Activated naive CD8-positive, alpha-beta T cell (primary cell): Measurements from ENCODE around the gene HNF4A.
"Not testable (repeated sequence)": the region's sequence is repeated elsewhere in the genome, so short reads cannot be mapped to it uniquely, and the experiment has no call there.

Source experiments
- H3K27ac Mint-ChIP-seq: one replicate; pipeline ENCODE4 v1.8.0; 2021; ENCODE audit warnings: mixed read lengths
- H3K27me3 Mint-ChIP-seq: one replicate; pipeline ENCODE4 v1.8.0; 2021; ENCODE audit warnings: mixed read lengths
- H3K36me3 Mint-ChIP-seq: one replicate; pipeline ENCODE4 v1.8.0; 2021; ENCODE audit warnings: mixed read lengths
- H3K4me1 Mint-ChIP-seq: one replicate; pipeline ENCODE4 v1.8.0; 2021; ENCODE audit warnings: low read depth, mixed read lengths
- H3K4me3 Mint-ChIP-seq: one replicate; pipeline ENCODE4 v1.8.0; 2021; ENCODE audit warnings: mild to moderate bottlenecking, mixed read lengths
- H3K9me3 Mint-ChIP-seq: one replicate; pipeline ENCODE4 v1.8.0; 2021; ENCODE audit warnings: low read depth, mixed read lengths

The HNF4A gene

DNA sequence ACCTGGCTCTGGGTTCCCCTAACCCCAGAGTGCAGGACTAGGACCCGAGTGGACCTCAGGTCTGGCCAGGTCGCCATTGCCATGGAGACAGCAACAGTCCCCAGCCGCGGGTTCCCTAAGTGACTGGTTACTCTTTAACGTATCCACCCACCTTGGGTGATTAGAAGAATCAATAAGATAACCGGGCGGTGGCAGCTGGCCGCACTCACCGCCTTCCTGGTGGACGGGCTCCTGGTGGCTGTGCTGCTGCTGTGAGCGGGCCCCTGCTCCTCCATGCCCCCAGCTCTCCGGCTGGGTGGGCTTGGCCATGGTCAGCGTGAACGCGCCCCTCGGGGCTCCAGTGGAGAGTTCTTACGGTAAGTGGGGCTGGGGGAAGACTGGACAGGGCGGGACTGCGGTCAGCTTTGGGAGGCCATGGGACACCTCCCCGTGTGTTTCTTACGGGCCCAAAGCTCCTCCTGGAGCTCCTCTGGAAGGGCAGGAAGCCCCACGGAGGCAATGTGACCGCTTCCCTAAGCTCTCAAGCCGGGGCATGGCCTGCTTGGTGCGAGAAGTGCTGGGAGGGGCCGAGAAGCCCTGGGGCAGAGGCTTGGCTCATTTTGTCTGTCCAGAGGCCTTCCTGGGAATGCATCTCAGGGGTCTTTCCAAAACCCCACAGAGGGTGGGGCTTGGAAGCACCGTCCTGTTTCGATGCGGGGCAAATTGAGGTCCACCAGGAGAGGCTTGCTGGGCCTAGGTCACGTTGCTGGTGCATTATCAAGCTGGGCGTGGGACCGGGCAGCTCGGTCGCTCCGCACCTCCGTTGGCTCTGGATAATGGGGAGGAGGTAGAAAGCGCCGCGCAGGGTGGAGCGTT is at the start of gene HNF4A:
TSS of gene HNF4A (plus strand) at position 202 of the 855 bp plus-strand sequence. CDS start at position 308, 106 bp downstream.
- Mint-ChIP-seq H3K27ac (no peak within 1 kb of the TSS), H3K27me3 (peaks cover 1% of the 10 kb centered on the region), H3K9me3 (no peaks in the 10 kb centered on the region), H3K4me3 (no peak within 1 kb of the TSS), H3K4me1 (peaks cover 5% of the 10 kb centered on the region), H3K36me3 (no peaks in the 10 kb centered on the region)

DNA sequence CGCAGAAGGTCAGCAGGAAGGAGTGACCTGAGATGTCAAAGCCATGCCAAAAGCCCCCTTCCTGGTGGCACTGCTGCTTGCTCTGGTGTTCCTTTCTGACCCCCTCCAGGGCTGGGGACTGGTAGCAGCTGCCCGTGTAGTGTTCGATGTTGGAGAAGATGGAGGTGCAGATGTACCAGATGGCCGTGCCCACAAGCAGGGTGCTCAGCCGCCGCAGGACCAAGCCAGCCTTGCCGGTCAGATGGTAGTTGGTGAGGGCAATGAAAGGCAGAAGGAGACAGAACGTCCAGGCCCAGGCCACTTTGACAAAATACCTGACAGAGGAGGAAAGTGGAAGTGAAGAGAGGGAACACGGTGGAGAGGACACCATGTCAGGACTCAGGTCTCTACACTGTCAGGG is 48.6 kb upstream of the HNF4A start:
- no peak overlapping the region for H3K4me3 Mint-ChIP-seq
- peaks cover 3% of the 10 kb centered on the region for H3K36me3 Mint-ChIP-seq
- H3K27me3 Mint-ChIP-seq: no peaks in the 10 kb centered on the region
- peaks cover 28% of the 10 kb centered on the region for H3K4me1 Mint-ChIP-seq
- H3K27ac Mint-ChIP-seq: no peak overlapping the region
- no peaks in the 10 kb centered on the region for H3K9me3 Mint-ChIP-seq

DNA sequence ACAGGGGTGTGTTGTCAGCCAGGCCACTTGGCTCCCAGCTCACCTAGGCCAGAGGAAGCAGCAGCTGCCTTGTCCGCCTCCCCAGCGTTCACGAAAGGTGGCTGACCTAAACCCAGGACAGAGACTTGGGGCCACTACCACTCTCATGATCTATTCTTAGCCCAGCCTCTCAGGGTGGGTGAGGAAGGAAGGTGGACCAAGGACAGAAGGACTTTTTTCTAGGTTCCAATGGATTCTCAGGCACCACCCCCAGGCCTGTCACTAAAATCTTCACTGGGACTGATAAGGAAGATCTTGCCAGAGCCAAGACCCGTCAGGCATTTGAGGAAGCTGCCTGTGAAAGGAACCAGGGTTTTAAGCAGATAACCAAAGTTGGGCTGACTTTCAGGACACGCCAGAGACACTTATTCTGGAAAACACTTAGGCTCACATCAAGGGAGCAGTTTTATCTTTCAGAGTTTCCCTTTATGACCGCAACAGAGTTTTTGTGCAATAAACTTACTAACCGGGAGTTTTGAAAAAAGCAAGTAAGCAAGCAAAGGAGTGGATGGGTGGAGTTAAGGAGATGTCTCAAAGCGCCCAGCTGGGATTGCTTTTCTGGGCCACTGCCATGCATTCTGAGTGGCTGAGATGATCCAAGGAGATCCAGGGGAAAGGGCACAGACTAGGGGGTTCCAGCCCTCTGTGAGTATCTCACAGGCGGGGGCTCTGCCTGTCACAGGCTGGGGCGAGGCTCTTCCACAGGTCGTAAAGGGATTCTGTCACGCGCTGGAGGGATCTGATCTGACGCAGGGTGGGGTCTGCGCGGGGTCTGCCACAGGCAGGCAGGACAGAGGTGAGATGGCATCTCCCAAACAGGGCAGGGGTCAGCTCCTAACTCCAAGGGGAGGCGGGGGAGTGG is 45.5 kb upstream of the HNF4A start:
- H3K9me3 Mint-ChIP-seq: no peaks in the 10 kb centered on the region
- H3K36me3 Mint-ChIP-seq: peaks cover 3% of the 10 kb centered on the region
- H3K27me3 Mint-ChIP-seq: no peaks in the 10 kb centered on the region
- peaks cover 28% of the 10 kb centered on the region for H3K4me1 Mint-ChIP-seq
- peak overlapping the region; percentile 93 for H3K4me3 Mint-ChIP-seq
- H3K27ac Mint-ChIP-seq: peak overlapping the region; percentile 89

DNA sequence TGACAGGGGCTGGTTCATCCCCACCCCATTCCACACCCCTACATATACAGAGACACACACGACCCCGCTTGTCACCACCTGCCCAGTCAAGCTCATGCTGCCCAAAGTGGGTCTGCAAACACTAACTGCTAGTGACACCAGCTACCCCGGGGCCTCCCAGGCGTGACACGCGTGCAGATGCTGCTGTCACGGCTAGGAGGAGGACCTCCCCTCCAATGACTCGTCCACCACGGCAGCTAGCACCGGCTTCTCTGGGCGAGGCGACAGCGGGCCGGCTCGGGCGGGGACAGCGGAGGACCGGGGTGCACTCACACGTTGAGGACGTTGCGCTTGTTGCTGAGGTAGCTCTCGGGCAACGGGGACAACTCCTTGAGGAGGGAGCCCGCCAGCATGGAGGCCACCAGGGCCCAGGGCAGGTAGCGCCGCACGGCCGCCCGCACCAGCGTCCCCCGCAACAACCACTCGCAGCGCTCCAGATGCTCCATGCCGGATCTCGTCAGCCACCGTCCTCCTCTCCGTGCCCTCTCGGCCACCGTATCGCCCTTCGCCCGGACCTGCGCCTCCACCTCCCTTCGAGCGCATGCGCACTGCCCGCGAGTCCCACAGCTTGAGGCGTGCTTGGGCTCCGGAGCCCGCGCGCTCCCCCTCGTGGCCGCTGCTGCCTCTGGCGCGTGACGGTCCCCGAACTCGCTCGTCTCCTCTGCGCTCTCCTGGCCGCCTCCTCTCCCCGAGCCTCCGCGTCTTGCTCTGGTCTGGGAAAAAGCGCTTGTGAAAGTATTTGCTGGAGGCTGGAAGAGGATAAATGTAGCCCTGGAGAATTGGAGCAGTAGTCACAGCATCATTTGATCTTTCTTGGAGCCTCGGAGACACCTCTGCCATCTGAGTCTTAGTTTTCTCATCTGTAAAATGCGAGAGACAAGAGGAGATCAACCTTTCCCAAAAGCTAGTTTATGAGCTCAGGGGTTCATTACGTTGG is 44.5 kb upstream of the HNF4A start, which contains the start of gene FITM2:
TSS of gene FITM2 (minus strand) at position 539 of the 976 bp plus-strand sequence. CDS start at position 485, 54 bp downstream.
- Mint-ChIP-seq H3K36me3 (peaks cover 3% of the 10 kb centered on the region), H3K4me1 (peaks cover 28% of the 10 kb centered on the region), H3K27ac (peak within 1 kb of the TSS; percentile 89), H3K4me3 (peak within 1 kb of the TSS; percentile 93), H3K9me3 (no peaks in the 10 kb centered on the region), H3K27me3 (no peaks in the 10 kb centered on the region)

DNA sequence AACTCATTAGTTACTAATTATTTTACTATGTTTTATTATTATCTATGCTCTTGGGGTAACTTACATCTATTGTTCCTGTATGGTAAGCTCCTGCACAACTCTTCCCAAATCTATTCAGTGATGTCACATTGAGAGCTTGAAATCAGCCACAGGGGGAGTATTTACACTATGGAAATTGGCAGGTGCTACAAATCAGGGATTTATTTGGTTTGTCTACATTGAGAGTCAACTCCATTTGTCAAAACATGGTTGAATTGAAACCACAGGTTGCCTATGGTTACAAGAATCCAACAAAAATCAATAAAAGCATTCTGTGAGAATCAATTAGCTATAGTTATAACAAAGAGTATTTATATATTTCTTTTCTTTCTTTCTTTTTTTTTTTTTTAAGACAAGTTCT is 40.6 kb upstream of the HNF4A start:
- H3K27ac Mint-ChIP-seq: no peak overlapping the region
- H3K36me3 Mint-ChIP-seq: no peaks in the 10 kb centered on the region
- no peaks in the 10 kb centered on the region for H3K9me3 Mint-ChIP-seq
- H3K4me1 Mint-ChIP-seq: peaks cover 13% of the 10 kb centered on the region
- no peak overlapping the region for H3K4me3 Mint-ChIP-seq
- no peaks in the 10 kb centered on the region for H3K27me3 Mint-ChIP-seq

DNA sequence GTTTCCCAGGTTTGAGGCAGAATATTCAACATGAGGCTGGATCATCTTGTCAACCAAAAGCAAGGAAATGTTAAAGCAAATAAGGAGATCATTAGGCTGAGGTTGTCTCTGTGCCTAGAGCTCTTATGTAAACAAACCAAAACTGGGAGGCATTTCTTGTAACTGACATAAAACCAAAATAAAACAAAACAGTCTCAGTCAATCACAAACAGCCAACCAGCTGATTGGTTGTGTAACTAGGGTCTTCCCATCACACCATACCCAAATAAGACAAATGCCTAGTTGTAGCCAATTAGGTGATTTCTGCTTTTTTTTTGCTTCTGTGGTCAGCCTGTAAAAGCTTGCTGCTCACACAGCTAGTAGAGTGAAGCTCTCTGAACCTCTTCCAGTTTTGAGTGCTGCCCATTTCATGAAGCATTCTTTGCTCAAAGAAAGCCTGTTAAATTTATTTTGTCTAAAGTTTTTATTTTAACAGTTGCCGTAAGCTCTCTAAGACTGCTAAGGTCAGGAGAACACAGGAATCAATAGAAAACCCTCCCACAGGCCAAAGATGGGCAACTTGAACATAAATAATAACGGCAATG is 35.6 kb upstream of the HNF4A start:
- Mint-ChIP-seq H3K4me3 (no peak overlapping the region), H3K9me3 (no peaks in the 10 kb centered on the region), H3K4me1 (no peaks in the 10 kb centered on the region), H3K27me3 (no peaks in the 10 kb centered on the region), H3K27ac (no peak overlapping the region), H3K36me3 (no peaks in the 10 kb centered on the region)

DNA sequence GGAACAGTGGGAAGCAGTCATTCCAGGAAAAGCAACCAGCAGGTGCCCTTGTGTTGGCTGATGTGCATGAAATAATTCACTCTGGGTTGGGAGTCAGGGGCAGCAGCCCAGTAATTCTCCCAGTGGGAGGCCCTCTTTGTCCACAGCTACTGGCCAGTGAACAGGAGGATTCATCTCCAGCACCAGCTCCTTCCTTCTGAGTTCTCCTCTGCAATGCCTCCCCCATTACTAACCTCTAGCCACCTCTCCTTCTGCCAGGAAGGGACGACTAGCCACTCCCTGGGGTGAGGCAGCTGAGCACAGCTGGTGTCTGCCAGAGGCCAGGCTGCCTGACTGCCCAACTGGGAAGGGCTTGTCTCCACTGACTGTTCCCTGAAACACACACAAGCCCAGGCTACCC is 31.2 kb upstream of the HNF4A start:
- no peaks in the 10 kb centered on the region for H3K27me3 Mint-ChIP-seq
- no peaks in the 10 kb centered on the region for H3K36me3 Mint-ChIP-seq
- no peak overlapping the region for H3K27ac Mint-ChIP-seq
- H3K9me3 Mint-ChIP-seq: no peaks in the 10 kb centered on the region
- H3K4me1 Mint-ChIP-seq: peaks cover 2% of the 10 kb centered on the region
- H3K4me3 Mint-ChIP-seq: no peak overlapping the region

DNA sequence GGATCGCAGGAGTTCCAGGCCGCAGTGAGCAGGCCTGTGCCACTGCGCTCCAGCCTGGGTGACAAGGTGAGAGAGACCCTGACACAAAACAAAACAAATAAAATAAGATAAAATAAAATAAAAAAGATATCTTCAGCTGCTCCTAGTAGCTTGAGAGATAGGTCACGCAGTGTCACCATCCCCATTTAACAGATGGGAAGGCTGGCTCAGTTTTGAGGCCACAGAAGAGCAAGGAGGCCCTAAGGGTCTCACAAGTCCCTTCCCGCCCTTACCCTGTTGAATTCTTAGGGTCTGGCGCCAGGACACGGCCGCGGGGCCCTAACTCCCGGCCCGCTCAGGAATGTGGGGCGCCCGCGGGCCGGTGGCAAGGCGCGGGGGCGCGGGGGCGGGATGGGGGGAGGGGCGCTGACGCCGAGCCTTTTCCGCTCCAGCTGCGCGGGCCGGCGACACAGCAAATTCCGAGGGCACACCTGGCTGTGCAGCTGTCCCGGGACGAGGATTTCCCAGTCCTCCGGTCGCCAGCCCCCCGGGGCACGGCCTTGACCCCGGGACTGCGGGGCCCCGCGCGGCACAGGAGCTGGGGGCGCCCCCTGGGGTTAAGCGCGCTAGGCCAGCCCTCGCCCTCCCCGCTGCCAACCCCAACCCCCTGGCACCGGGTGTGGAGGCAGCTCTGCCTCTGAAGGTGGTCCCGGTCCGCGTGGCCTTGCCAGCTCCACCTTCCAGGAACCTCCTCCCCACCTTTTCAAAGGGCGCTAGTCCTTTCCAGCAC is 28.9 kb upstream of the HNF4A start:
- no peaks in the 10 kb centered on the region for H3K27me3 Mint-ChIP-seq
- H3K4me3 Mint-ChIP-seq: peak overlapping the region; percentile 67
- H3K36me3 Mint-ChIP-seq: no peaks in the 10 kb centered on the region
- H3K9me3 Mint-ChIP-seq: no peaks in the 10 kb centered on the region
- H3K4me1 Mint-ChIP-seq: peaks cover 2% of the 10 kb centered on the region
- H3K27ac Mint-ChIP-seq: peak overlapping the region; percentile 41

DNA sequence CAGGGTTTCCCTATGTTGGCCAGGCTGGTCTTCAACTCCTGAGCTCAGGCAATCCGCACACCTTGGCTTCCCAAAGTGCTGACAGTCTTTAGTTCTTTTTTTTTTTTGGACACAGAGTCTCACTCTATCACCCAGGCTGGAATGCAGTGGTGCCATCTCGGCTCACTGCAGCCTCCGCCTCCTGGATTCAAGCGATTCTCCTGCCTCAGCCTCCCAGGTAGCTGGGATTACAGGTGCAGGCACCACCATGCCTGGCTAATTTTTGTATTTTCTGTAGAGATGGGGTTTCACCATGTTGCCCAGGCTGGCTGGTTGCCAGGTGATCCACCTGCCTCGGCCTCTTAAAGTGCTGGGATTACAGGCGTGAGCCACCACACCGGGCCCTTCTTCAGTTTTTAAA is 27.8 kb upstream of the HNF4A start:
- H3K4me3 Mint-ChIP-seq: peak overlapping the region; percentile 67
- H3K9me3 Mint-ChIP-seq, H3K4me1 Mint-ChIP-seq, H3K27me3 Mint-ChIP-seq, H3K36me3 Mint-ChIP-seq, H3K27ac Mint-ChIP-seq: not testable (repeated sequence)

DNA sequence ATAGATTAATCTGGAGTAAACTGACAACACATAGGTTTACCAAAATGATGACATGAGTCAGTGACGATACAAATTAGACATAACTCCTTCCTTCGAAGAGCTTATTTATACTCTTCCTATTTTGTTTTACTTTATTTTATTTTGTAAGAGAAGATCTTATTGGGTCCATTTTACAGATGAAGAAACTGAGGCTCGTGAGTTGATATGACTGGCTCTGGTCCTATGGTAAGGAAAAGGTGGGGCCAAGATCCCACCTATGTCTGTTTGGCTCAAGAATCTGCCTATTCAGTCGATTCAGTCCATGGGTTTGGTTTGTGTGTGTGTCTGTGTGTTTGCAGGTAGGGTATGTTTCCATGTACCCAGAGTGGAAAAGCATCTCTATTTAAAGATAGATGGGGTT is 27.1 kb upstream of the HNF4A start:
- peaks cover 2% of the 10 kb centered on the region for H3K4me1 Mint-ChIP-seq
- no peaks in the 10 kb centered on the region for H3K9me3 Mint-ChIP-seq
- no peak overlapping the region for H3K27ac Mint-ChIP-seq
- H3K4me3 Mint-ChIP-seq: peak overlapping the region; percentile 60
- H3K27me3 Mint-ChIP-seq: no peaks in the 10 kb centered on the region
- H3K36me3 Mint-ChIP-seq: no peaks in the 10 kb centered on the region

DNA sequence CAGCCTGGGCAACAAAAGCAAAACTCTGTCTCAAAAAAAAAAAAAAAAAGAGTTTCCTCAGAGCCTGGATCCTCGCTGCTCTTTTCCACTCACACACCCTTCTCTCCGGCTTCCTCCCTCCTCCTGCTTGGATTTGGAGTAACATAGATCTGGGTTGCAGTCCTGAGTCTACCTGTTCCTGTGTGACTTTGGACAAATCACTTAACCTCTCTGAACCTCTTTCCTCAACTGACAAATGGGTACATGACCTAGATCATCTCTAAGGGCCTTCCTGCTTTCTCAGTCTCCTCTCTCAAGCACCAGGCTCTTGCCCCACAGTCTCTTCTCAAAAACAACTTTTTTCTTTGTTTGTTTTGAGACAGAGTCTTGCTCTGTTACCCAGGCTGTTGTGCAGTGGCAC is 24.3 kb upstream of the HNF4A start:
- no peak overlapping the region for H3K27ac Mint-ChIP-seq
- H3K4me1 Mint-ChIP-seq: peaks cover 2% of the 10 kb centered on the region
- peaks cover 3% of the 10 kb centered on the region for H3K27me3 Mint-ChIP-seq
- no peaks in the 10 kb centered on the region for H3K9me3 Mint-ChIP-seq
- no peak overlapping the region for H3K4me3 Mint-ChIP-seq
- no peaks in the 10 kb centered on the region for H3K36me3 Mint-ChIP-seq

DNA sequence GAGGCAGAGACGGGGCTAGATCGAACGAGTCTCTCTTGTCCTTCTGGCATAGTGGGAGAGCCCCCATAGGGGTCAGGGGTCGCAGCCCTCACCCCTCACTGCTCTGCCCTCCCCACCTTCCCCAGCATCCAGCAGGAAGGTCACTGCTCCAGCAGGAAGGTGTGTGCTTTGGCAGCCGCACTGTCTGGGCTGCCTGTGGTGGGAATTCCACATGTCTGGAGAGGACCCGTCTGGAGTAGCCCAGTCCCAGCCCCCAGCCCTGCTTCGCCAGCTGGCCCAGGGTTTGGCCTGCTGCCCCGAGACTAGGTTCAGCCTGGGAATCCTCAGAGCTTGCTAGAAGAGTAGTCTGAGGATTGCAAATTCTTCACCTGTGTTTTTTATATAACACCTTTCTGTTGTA is 21.2 kb upstream of the HNF4A start:
- Mint-ChIP-seq H3K4me1 (no peaks in the 10 kb centered on the region), H3K9me3 (no peaks in the 10 kb centered on the region), H3K36me3 (no peaks in the 10 kb centered on the region), H3K27me3 (peaks cover 3% of the 10 kb centered on the region), H3K27ac (no peak overlapping the region), H3K4me3 (no peak overlapping the region)

DNA sequence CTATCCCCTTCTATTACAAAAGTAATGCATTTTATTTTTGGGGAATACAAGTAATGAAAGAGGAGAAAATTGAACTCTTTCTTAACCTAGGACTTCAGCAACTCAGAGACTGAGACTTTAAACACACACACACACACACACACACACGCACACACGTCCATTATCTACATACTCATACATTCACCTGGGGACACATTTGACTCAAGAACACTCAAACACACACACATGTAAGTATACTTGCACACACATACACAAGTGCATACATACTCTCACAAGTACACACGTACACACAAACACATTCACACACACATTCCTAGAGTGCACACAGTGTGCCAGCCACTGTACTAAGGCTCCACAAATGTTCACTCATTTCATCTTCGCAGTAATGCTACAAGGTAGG is 20.8 kb upstream of the HNF4A start:
- Mint-ChIP-seq H3K27ac (no peak overlapping the region), H3K4me1 (no peaks in the 10 kb centered on the region), H3K27me3 (peaks cover 3% of the 10 kb centered on the region), H3K4me3 (no peak overlapping the region), H3K9me3 (no peaks in the 10 kb centered on the region), H3K36me3 (no peaks in the 10 kb centered on the region)
